ENCODE measurements around the gene PFAS. TPM values are rescaled to one million over a fixed set of nuclear protein-coding genes. Genes with fewer than 3 reads are reported as not detected.

PFAS gene
- total and polyA plus RNA-seq, 2 of the 8 experiments (the other 6 are each of a cell fraction or from before 2014, with no cell fraction given) = 88.4 to 248 TPM

DNA sequence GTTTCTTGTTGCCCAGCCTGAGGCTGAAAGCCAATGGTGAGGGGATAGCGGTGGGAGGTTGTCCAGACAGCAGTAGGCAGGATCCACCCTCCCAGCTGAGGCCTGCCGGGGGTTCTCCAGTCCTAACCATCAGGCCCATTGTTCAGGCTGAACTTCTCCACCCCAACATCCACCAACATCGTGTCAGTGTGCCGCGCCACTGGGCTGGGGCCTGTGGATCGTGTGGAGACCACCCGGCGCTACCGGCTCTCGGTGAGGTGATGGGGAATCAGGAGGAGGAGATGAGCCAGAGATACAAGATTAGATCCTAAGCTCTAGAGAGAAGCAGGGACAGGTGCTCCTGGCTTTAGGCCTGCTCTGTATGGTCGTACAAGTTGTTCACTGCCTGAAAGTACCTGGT, 5.8 kb downstream of the PFAS start:
- FAIRE-seq (no peak), DNase-seq (ENCODE audit: low read depth in 1 of 2, low spot score in 2 of 2) (no peak)
- Histone ChIP-seq H3K4me3 (ENCODE audit: extremely low read depth in 1 of 4, insufficient read depth in 2 of 4, low read depth in 3 of 4, low read length in 4 of 4) (no peak overlapping the region), H3K9ac (replicated peaks in 1 of 4; ENCODE audit: extremely low read depth in 1 of 4, low read depth in 3 of 4, low read length in 3 of 4) (no peak overlapping the region), H3K27ac (ENCODE audit: low read depth, low read length) (no peak overlapping the region), H2AFZ (ENCODE audit: low read length) (no peak overlapping the region), H3K4ac (replicated peaks; ENCODE audit: insufficient read length, low read depth, low read length) (no peak overlapping the region), H3K79me1 (ENCODE audit: low read depth, low read length) (peaks cover 9% of the 10 kb centered on the region; the same call in 1 of the 2 replicates), H2BK15ac (ENCODE audit: low read length) (no peak overlapping the region), H2BK5ac (ENCODE audit: low read depth, low read length) (no peak overlapping the region), H3K4me2 (ENCODE audit: insufficient read depth in 1 of 2, low read depth in 2 of 2, low read length in 2 of 2) (no peak overlapping the region), H4K20me1 (replicated peaks in 1 of 2; ENCODE audit: control insufficient read depth in 1 of 2, insufficient read depth in 2 of 2, low read length in 2 of 2) (peaks cover 0 to 5% of the 10 kb centered on the region in 2 experiments), H3K9me3 (ENCODE audit: insufficient read depth in 2 of 2, low read depth in 1 of 2, low read length in 1 of 2) (no peaks in the 10 kb centered on the region), H3K18ac (ENCODE audit: extremely low read depth, low read length) (no peak overlapping the region), H2BK20ac (ENCODE audit: low read length) (no peak overlapping the region), H3K56ac (replicated peaks; ENCODE audit: insufficient read length, low read depth, low read length) (no peak overlapping the region), H3K79me2 (ENCODE audit: control insufficient read depth in 1 of 2, insufficient read depth in 2 of 2, low read length in 2 of 2) (peaks cover 19 to 35% of the 10 kb centered on the region in 2 experiments), H4K8ac (ENCODE audit: extremely low read depth, insufficient read depth, low read length) (no peak overlapping the region), H2BK120ac (replicated peaks; ENCODE audit: low read depth, low read length) (no peak overlapping the region), H3K36me3 (ENCODE audit: control insufficient read depth in 2 of 4, insufficient read depth in 4 of 4, low read length in 3 of 4) (peaks cover 28 to 59% (median 47%) of the 10 kb centered on the region in 4 experiments), H4K5ac (ENCODE audit: insufficient read length, low read depth, low read length) (no peak overlapping the region), H3K14ac (ENCODE audit: insufficient read length) (no peak overlapping the region), H3K23ac (ENCODE audit: insufficient read length) (no peak overlapping the region), H2BK12ac (ENCODE audit: low read depth, low read length) (no peak overlapping the region), H3K4me1 (replicated peaks in 1 of 4; ENCODE audit: control insufficient read depth in 3 of 4, insufficient read depth in 4 of 4, low read length in 3 of 4) (peaks cover 0 to 6% (median 2%) of the 10 kb centered on the region in 4 experiments; a peak in 5 of 7 replicates), H3K23me2 (ENCODE audit: low read depth, low read length) (peaks cover 7% of the 10 kb centered on the region), H4K91ac (replicated peaks; ENCODE audit: insufficient read length, low read length) (no peak overlapping the region), H2AK5ac (ENCODE audit: low read depth, low read length) (no peak overlapping the region), H3K27me3 (replicated peaks in 1 of 4; ENCODE audit: control insufficient read depth in 3 of 4, extremely low read depth in 1 of 4, insufficient read depth in 3 of 4, low read length in 3 of 4) (no peaks in the 10 kb centered on the region)
- ChIA-PET POLR2A (ENCODE audit: partially characterized antibody) (interaction anchor here (1.5 to 66.3 kb wide), 3 partner anchors 9 to 47 kb away, joined by 3 to 1521 read pairs (median 1521); partner anchors contain the start of genes CTC1, PFAS, RANGRF and SLC25A35), CTCF (ENCODE audit: partially characterized antibody) (interaction anchor here (1.0 to 1.9 kb wide), 5 partner anchors 19 to 62 kb away, joined by 3 to 5 read pairs (median 4); no protein-coding TSS in a partner anchor)
- TF ChIP-seq, protein P1, sequence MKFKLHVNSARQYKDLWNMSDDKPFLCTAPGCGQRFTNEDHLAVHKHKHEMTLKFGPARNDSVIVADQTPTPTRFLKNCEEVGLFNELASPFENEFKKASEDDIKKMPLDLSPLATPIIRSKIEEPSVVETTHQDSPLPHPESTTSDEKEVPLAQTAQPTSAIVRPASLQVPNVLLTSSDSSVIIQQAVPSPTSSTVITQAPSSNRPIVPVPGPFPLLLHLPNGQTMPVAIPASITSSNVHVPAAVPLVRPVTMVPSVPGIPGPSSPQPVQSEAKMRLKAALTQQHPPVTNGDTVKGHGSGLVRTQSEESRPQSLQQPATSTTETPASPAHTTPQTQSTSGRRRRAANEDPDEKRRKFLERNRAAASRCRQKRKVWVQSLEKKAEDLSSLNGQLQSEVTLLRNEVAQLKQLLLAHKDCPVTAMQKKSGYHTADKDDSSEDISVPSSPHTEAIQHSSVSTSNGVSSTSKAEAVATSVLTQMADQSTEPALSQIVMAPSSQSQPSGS (IDR thresholded peaks at IDR 0.05; ENCODE audit: low read length) = no peak
- TF ChIP-seq, protein P2, sequence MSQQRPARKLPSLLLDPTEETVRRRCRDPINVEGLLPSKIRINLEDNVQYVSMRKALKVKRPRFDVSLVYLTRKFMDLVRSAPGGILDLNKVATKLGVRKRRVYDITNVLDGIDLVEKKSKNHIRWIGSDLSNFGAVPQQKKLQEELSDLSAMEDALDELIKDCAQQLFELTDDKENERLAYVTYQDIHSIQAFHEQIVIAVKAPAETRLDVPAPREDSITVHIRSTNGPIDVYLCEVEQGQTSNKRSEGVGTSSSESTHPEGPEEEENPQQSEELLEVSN (IDR thresholded peaks at IDR 0.05) = no peak
- no peak for TF ChIP-seq CBX8 (IDR thresholded peaks at IDR 0.05; ENCODE audit: borderline replicate concordance, low read depth, low read length)
- no peak for TF ChIP-seq EGR1 (IDR thresholded peaks at IDR 0.05; ENCODE audit: borderline replicate concordance, low read depth, low read length)
- TF ChIP-seq ZNF274 (IDR thresholded peaks at IDR 0.05; ENCODE audit: borderline replicate concordance, extremely low read depth, low read length) = no peak
- no peak for TF ChIP-seq RFX5 (IDR thresholded peaks at IDR 0.05; ENCODE audit: borderline replicate concordance, low read depth, low read length)
- no peak for TF ChIP-seq CHD1 (IDR thresholded peaks at IDR 0.05; ENCODE audit: low read depth, low read length)
- TF ChIP-seq, protein P3, sequence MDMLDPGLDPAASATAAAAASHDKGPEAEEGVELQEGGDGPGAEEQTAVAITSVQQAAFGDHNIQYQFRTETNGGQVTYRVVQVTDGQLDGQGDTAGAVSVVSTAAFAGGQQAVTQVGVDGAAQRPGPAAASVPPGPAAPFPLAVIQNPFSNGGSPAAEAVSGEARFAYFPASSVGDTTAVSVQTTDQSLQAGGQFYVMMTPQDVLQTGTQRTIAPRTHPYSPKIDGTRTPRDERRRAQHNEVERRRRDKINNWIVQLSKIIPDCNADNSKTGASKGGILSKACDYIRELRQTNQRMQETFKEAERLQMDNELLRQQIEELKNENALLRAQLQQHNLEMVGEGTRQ (IDR thresholded peaks at IDR 0.05; ENCODE audit: low read length) = no peak
- 96% methylated on average over 11 of the region's 11 CpGs; no CpG with 5 or more reads in 1 of the 2 experiments for WGBS, 2 experiments (ENCODE audit: extremely low coverage in 1 of 2, insufficient coverage in 1 of 2, insufficient read length in 1 of 2, insufficient replicate concordance in 2 of 2, low coverage in 1 of 2, low lambda C conversion rate in 2 of 2, missing lambda C conversion rate in 1 of 2)
